Upper lobe of left lung (tissue), 6 donors: ENCODE data around the gene SPATA3. TPM values are rescaled to one million over a fixed set of nuclear protein-coding genes. Genes with fewer than 3 reads are reported as not detected.

Source experiments
- ATAC-seq, 2 donors: fragments of 200-7000 bp; cut with Tn5 transposase; one replicate each; pipeline ENCODE4 v1.9.1; 2022; ENCODE audit warnings: mild to moderate bottlenecking in 2 of 2, moderate library complexity in 2 of 2; ENCODE audit not compliant: low FRiP score in 2 of 2
- DNase-seq, 2 donors: peaks; one replicate each; pipeline ENCODE4 v3.0.0-alpha.2; 2019 to 2020
- H3K27ac ChIP-seq, 4 donors: fragments of 200-600 bp; sonication (generic); one replicate each; pipeline ENCODE4 v1.5.1; 2016 to 2019
- H3K27me3 ChIP-seq, 4 donors: fragments of 200-600 bp; sonication (generic); one replicate each; pipeline ENCODE4 v1.5.1; 2017 to 2019
- H3K36me3 ChIP-seq, 4 donors: fragments of 200-600 bp; sonication (generic); one replicate each; pipeline ENCODE4 v1.5.1; 2016 to 2019
- H3K4me1 ChIP-seq, 4 donors: fragments of 200-600 bp; sonication (generic); one replicate each; pipeline ENCODE4 v1.5.1; 2018 to 2019
- H3K4me3 ChIP-seq, 4 donors: fragments of 200-600 bp; sonication (generic); one replicate each; pipeline ENCODE4 v1.5.1; 2017 to 2019; ENCODE audit warnings: mild to moderate bottlenecking in 2 of 4, moderate library complexity in 1 of 4
- H3K9me3 ChIP-seq, 4 donors: fragments of 200-600 bp; sonication (generic); one replicate each; pipeline ENCODE4 v1.5.1; 2018 to 2019
- EP300 ChIP-seq, 4 donors: sonication (generic); formaldehyde crosslinking; IDR thresholded peaks; one replicate each; pipeline ENCODE4 v1.5.1; 2017; ENCODE audit warnings: antibody characterized with exemption in 4 of 4, control low read depth in 2 of 4
- POLR2A ChIP-seq, 4 donors: fragments of 450-650 bp; IDR thresholded peaks; one replicate each; pipeline ENCODE4 v1.5.1; 2016 to 2017; ENCODE audit warnings: antibody characterized with exemption in 4 of 4, mild to moderate bottlenecking in 2 of 4
- POLR2AphosphoS5 ChIP-seq, 2 donors: sonication (generic); formaldehyde crosslinking; IDR thresholded peaks; one replicate each; pipeline ENCODE4 v1.5.1; 2017; ENCODE audit warnings: antibody characterized with exemption in 2 of 2
- WGBS, 2 donors: methylation state at CpG; one replicate each; pipeline ENCODE4 v1.1.5; 2017 to 2018; 5-methylcytosine and 5-hydroxymethylcytosine counted together
- total RNA-seq, 6 donors: library from RNA; depleted of rRNA in 4 of 6; stranded (reverse); fragments of >200 nt in 4 of 6; gene quantifications; one replicate each; pipeline versions ENCODE4 v1.1.0 to v1.2.1, GENCODE V29; 2016 to 2021
- TF ChIP-seq, protein P1 (sequence below), 6 experiments: fragments of 450-650 bp in 4 of 6; fragments of 200-600 bp in 2 of 6; sonication (generic) in 2 of 6; IDR thresholded peaks; one replicate each; pipeline ENCODE4 v1.5.1; 2016 to 2019; ENCODE audit warnings: antibody characterized with exemption in 6 of 6
- donor health status: DM: no; HTN: no; CAD: no; lungs with moderate emphysema.
- donor health status: DM: no; HTN: yes; CAD: no; lungs with severe emphysema.

SPATA3 gene
- total RNA-seq, 6 donors from 2014 or later, result not detected

DNA sequence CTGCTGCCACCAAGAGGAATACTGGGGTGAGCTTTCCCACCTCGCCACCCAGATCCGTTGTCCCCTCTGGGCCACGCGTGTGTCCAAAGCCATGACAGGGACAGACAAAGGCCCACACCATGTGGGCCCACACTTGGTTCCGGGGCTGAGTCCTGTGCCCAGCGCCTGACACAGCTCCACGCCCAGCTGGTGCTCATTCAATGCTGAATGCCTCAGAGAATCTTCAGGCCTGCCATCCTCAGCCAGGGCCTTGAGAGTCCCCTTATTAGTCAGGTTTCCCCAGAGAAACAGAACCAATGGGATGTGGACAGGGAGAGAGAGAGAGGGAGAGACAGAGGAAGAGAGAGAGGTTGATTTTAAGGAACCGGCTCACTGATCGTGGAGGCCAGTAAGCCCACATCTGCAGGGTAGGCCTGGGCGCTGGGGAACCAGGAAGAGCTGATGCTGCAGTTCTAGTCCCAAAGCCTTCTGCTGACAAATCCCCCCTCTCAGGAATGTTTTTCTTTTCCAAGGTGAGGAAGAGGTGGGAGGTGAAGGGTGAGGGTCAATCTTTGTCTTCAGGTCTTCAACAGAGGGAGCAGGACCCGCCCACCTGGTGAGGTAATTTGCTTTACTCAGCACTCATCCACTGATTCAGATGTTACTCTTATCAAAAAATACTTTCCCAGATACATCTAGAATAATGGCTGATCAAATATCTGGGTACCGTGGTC lies 10.2 kb upstream of the SPATA3 start:
- TF ChIP-seq EP300 (IDR thresholded peaks at IDR 0.05) (no peak), POLR2A (IDR thresholded peaks at IDR 0.05) (no peak), POLR2AphosphoS5 (IDR thresholded peaks at IDR 0.05) (no peak)
- TF ChIP-seq, protein P1, sequence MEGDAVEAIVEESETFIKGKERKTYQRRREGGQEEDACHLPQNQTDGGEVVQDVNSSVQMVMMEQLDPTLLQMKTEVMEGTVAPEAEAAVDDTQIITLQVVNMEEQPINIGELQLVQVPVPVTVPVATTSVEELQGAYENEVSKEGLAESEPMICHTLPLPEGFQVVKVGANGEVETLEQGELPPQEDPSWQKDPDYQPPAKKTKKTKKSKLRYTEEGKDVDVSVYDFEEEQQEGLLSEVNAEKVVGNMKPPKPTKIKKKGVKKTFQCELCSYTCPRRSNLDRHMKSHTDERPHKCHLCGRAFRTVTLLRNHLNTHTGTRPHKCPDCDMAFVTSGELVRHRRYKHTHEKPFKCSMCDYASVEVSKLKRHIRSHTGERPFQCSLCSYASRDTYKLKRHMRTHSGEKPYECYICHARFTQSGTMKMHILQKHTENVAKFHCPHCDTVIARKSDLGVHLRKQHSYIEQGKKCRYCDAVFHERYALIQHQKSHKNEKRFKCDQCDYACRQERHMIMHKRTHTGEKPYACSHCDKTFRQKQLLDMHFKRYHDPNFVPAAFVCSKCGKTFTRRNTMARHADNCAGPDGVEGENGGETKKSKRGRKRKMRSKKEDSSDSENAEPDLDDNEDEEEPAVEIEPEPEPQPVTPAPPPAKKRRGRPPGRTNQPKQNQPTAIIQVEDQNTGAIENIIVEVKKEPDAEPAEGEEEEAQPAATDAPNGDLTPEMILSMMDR (IDR thresholded peaks at IDR 0.05), result no peak

DNA sequence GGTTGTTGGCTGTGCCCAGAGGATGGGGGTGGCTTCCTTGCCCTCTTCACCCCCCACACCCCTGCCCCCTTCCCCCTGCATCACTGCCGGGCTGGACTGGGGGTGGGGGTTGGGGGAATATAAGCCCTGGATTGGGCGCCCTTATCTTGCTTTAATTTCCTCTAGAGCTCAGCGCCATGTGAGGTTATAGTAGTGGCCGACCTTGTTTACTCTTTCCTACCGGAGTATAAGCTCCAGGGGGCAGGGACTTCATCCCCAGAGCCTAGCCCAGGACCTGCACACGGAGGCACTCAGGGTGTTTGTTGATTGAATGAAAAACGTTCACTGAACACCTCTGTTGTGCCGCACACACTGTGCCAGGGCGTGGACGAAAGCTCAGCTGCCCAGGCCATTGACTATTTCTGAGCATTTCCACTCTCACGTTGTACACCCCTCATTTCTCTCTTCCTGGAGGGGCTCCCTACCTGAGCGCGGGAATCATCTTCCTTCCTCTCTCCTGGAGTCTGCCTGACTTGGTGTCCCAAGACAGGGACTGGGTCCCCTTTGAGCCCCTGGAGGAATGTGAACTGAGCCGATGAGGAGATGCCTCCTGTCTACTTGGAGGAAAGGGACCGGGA lies 9.3 kb upstream of the SPATA3 start:
- H3K4me3 ChIP-seq, result peak overlapping the region in 3 of 4 donors; percentile 25 to 44 (median 25)

More for the DNA sequence above, 10.2 kb upstream of the SPATA3 start:
- Histone ChIP-seq H3K36me3 (no peaks in the 10 kb centered on the region), H3K4me3 (no peak overlapping the region), H3K27me3 (peaks cover 0 to 5% (median 0%) of the 10 kb centered on the region in 4 donors), H3K9me3 (no peaks in the 10 kb centered on the region), H3K27ac (no peak overlapping the region), H3K4me1 (peaks cover 3 to 8% (median 5%) of the 10 kb centered on the region in 4 donors)
- peak in 1 of 2 donors; percentile 38 for DNase-seq
- no peak for ATAC-seq
- WGBS, 2 donors, result 88 to 92% methylated on average over 6 to 12 of the region's 12 CpGs

DNA sequence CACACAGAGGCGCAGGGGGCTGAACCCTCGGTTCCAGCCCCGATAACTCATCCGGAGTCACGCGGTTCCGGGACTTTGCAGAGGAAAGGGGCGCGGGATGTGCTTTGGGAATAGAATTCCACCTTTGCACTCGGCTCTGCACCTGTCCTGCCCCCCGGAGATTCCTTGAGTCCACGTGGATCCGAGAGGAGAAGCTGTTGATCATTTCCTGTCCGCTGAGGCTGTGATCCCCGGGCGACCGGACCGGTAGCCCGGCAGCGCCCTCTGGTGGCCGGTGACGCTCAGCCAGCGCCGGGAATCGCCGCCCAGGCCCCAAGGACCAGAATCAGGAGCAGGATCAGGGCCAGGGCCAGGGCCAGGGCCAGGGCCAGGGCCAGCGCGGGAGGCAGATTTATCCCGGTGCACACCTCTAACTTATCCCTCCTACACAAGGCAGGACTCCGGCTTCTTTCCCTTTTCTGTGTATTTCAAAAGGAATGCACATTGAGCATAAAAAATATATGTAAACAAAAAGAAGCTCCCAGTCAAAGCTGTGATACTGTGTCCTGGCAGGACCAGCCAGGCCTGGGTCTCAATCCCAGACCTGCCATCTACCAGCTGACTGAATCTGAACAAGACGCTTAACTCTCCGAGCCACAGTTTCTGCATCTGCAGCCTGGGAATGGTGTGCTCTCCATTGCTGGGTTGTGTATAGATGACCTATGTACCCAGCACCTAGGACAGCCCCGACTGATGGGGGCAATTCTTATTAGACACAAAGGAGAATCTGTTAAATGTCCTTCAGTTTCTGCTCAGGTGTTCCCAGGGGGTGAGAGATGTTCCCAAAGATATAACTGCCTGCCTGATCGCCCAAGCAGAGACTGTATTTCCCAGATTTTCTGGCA lies 8.5 kb upstream of the SPATA3 start:
- DNase-seq (peak; percentile 84 to 97), ATAC-seq (peak; percentile 79 to 89)
- peak overlapping the region in 3 of 4 donors; percentile 25 to 44 (median 25) for H3K4me3 ChIP-seq
- no peak overlapping the region for H3K27ac ChIP-seq
- H3K36me3 ChIP-seq, result no peaks in the 10 kb centered on the region
- H3K9me3 ChIP-seq, result no peaks in the 10 kb centered on the region
- H3K4me1 ChIP-seq, result peaks cover 3 to 8% (median 5%) of the 10 kb centered on the region in 4 donors
- no peak for TF ChIP-seq POLR2AphosphoS5 (IDR thresholded peaks at IDR 0.05)
- TF ChIP-seq POLR2A (IDR thresholded peaks at IDR 0.05), result no peak
- TF ChIP-seq EP300 (IDR thresholded peaks at IDR 0.05), result no peak
- TF ChIP-seq, protein P1 (IDR thresholded peaks at IDR 0.05), result peak; percentile 82 to 96 (median 90)
- WGBS, 2 donors, result 9 to 26% methylated on average over 13 to 34 of the region's 34 CpGs
- H3K27me3 ChIP-seq, result peaks cover 0 to 18% (median 0%) of the 10 kb centered on the region in 4 donors

More for the DNA sequence above, 9.3 kb upstream of the SPATA3 start:
- WGBS, 2 donors, result 44 to 45% methylated on average over 14 to 15 of the region's 15 CpGs
- peaks cover 3 to 8% (median 5%) of the 10 kb centered on the region in 4 donors for H3K4me1 ChIP-seq
- TF ChIP-seq POLR2A (IDR thresholded peaks at IDR 0.05) (no peak), EP300 (IDR thresholded peaks at IDR 0.05) (no peak)
- TF ChIP-seq, protein P1 (IDR thresholded peaks at IDR 0.05), result no peak
- DNase-seq (no peak), ATAC-seq (no peak)
- no peaks in the 10 kb centered on the region for H3K9me3 ChIP-seq
- peaks cover 0 to 14% (median 0%) of the 10 kb centered on the region in 4 donors for H3K27me3 ChIP-seq
- H3K36me3 ChIP-seq, result no peaks in the 10 kb centered on the region
- H3K27ac ChIP-seq, result no peak overlapping the region

DNA sequence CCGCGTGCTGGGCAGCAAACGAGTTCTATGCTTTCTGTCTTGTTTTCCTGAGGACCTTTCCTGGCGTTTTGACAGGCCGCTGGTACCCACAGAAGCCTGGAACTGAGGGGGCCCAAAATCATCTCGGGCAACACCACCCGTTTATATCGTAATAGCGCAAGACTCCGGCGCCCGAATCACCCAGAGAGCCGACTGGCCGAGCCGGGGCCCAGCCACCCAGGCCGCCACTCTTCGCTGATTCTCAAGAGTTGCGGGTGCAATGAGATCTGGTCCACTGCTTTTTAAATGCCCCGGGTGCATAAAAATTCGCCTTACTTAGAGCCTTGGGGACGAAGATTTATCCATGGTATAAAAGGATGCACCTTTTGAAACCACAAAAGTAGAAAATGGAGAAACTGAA lies 6.2 kb upstream of the SPATA3 start:
- TF ChIP-seq EP300 (IDR thresholded peaks at IDR 0.05) (no peak), POLR2AphosphoS5 (IDR thresholded peaks at IDR 0.05) (no peak), POLR2A (IDR thresholded peaks at IDR 0.05) (no peak)
- TF ChIP-seq, protein P1 (IDR thresholded peaks at IDR 0.05), result no peak
- H3K27me3 ChIP-seq, result peaks cover 0 to 18% (median 0%) of the 10 kb centered on the region in 4 donors
- no peak overlapping the region for H3K4me3 ChIP-seq
- peak in 1 of 2 donors; percentile 70 for DNase-seq
- no peaks in the 10 kb centered on the region for H3K36me3 ChIP-seq
- no peak overlapping the region for H3K27ac ChIP-seq
- WGBS, 2 donors, result 92 to 93% methylated on average over 21 of the region's 21 CpGs
- H3K9me3 ChIP-seq, result no peaks in the 10 kb centered on the region
- ATAC-seq, result no peak
- H3K4me1 ChIP-seq, result peaks cover 3 to 8% (median 5%) of the 10 kb centered on the region in 4 donors
